ENCODE results near the gene STRA8.

DNA sequence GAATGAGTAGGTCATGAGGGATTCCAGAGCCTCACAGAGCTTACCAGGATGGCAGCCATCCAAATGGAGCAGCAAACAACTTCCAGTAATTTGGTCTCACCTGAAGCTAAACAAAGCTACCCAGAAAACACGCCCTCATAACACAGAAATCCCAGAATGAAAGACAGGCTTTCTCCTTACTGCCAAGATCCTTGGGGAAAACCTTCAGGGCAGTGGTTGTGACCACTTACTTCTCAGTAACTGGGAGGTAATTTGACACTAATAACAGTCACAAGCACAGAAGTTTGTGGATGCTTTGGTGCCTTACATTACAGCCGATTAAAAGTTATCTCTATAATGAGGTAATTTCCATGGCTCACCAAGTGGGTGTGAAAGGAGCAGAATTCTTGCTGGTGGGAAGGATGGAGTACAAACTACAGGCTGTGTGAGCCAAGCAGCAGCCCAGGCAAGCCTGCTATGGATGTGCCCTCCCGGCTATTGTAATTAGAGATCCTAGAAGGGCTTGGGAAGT is 32.8 kb upstream of the STRA8 start:
- TF ChIP-seq ZKSCAN1 (IDR thresholded peaks at IDR 0.05; ENCODE audit: low read length): no peak
- no peak for TF ChIP-seq ZNF282 (IDR thresholded peaks at IDR 0.05; ENCODE audit: partially characterized antibody)
- no peak for TF ChIP-seq ONECUT2 (CRISPR knock-in tag; IDR thresholded peaks at IDR 0.05)
- TF ChIP-seq SNAPC5 (CRISPR knock-in tag; IDR thresholded peaks at IDR 0.05; ENCODE audit: borderline replicate concordance): no peak
- TF ChIP-seq, protein P1, sequence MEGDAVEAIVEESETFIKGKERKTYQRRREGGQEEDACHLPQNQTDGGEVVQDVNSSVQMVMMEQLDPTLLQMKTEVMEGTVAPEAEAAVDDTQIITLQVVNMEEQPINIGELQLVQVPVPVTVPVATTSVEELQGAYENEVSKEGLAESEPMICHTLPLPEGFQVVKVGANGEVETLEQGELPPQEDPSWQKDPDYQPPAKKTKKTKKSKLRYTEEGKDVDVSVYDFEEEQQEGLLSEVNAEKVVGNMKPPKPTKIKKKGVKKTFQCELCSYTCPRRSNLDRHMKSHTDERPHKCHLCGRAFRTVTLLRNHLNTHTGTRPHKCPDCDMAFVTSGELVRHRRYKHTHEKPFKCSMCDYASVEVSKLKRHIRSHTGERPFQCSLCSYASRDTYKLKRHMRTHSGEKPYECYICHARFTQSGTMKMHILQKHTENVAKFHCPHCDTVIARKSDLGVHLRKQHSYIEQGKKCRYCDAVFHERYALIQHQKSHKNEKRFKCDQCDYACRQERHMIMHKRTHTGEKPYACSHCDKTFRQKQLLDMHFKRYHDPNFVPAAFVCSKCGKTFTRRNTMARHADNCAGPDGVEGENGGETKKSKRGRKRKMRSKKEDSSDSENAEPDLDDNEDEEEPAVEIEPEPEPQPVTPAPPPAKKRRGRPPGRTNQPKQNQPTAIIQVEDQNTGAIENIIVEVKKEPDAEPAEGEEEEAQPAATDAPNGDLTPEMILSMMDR (CRISPR knock-in tag; IDR thresholded peaks at IDR 0.05): no peak
- TF ChIP-seq, protein P2, sequence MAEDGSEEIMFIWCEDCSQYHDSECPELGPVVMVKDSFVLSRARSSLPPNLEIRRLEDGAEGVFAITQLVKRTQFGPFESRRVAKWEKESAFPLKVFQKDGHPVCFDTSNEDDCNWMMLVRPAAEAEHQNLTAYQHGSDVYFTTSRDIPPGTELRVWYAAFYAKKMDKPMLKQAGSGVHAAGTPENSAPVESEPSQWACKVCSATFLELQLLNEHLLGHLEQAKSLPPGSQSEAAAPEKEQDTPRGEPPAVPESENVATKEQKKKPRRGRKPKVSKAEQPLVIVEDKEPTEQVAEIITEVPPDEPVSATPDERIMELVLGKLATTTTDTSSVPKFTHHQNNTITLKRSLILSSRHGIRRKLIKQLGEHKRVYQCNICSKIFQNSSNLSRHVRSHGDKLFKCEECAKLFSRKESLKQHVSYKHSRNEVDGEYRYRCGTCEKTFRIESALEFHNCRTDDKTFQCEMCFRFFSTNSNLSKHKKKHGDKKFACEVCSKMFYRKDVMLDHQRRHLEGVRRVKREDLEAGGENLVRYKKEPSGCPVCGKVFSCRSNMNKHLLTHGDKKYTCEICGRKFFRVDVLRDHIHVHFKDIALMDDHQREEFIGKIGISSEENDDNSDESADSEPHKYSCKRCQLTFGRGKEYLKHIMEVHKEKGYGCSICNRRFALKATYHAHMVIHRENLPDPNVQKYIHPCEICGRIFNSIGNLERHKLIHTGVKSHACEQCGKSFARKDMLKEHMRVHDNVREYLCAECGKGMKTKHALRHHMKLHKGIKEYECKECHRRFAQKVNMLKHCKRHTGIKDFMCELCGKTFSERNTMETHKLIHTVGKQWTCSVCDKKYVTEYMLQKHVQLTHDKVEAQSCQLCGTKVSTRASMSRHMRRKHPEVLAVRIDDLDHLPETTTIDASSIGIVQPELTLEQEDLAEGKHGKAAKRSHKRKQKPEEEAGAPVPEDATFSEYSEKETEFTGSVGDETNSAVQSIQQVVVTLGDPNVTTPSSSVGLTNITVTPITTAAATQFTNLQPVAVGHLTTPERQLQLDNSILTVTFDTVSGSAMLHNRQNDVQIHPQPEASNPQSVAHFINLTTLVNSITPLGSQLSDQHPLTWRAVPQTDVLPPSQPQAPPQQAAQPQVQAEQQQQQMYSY (CRISPR knock-in tag; IDR thresholded peaks at IDR 0.05): no peak
- no peak for TF ChIP-seq ZBTB4 (CRISPR knock-in tag; IDR thresholded peaks at IDR 0.05; ENCODE audit: borderline replicate concordance)
- TF ChIP-seq CBX2 (IDR thresholded peaks at IDR 0.05; ENCODE audit: low read depth, low read length): no peak
- no peak for TF ChIP-seq CBX2 (CRISPR knock-in tag; IDR thresholded peaks at IDR 0.05; ENCODE audit: low read depth)
